ENCODE measurements around the gene PIM3.
"Not testable (repeated sequence)": the region's sequence is repeated elsewhere in the genome, so short reads cannot be mapped to it uniquely, and the experiment has no call there.

Gene PIM3

DNA sequence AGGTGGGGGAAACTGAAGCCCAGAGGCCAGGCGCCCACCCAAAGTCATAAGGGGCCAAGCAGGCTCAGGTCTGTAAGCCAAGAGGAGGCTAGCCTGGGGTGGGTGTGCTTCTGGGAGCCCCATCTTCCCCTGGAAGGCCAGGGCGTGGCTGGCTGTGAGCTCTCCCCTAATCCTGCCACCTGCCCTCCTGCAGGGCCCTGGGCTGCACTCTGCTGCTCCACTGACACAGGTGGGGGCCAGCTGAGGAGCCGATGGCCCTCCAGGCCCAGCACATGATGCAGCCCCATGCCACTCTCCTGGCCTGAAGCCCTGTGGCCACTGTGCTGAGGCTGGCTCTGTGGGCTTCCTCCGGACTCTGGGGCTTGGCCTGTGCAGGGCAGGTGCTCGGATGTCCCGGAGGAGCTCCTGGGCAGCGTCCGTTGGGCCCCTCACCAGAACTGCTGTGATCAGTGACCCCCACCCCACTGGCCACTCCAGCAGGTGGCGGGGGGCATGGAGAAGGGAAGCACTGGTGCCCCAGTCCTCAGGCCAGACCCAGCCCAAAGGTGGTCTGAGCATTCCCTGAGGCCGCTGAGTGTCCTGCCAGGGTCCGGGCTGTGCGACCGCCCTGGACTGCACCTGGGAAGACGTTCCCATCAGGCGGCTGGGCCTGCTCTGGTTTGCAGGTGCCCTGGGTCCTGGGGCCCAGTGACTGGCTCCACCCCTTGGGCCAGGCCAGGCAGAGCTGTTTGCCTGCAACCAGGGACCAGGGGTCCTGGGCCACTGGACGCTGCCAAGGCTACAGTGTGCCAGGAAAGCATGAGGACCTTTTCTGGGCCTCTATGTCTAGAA lies 8.5 kb downstream of the PIM3 start:
- no peak for DNase-seq

DNA sequence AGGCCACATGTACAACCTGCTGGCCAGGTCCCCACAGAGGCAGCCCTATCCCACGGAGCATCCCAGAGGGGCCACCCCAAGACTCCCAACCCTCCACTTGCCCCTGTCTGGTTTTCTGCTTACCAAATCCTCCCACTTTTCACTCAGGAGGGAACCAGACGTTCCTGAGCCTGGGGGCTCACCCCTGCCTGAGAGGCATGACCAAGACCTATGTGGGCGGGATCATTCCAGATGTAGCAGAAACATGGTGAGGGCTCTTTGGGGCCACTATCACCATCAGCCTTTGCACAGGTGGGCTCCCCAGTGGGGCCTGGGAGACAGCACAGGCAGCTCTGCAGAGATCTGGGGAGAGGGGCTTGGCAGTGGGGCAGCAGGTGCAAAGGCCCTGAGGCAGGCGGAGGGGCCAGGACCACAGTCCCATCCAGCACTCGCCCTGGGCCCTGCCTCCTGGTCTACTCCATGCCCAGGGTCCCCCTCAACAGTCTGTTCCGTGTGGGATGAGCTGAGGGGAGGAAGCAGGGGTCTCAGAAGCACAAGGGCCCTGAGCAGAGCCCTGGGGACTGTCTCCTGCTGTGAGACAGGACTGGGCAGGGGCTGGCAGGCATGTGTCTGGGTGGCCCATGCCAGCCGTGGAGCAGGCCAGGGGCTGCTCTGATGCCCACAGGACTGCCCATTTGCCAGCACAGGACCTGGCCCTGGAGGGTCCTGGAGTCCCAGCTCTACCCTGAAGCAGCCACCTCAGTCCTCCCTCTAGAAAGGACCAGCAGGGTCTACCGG lies 9.4 kb downstream of the PIM3 start:
- DNase-seq: no peak

DNA sequence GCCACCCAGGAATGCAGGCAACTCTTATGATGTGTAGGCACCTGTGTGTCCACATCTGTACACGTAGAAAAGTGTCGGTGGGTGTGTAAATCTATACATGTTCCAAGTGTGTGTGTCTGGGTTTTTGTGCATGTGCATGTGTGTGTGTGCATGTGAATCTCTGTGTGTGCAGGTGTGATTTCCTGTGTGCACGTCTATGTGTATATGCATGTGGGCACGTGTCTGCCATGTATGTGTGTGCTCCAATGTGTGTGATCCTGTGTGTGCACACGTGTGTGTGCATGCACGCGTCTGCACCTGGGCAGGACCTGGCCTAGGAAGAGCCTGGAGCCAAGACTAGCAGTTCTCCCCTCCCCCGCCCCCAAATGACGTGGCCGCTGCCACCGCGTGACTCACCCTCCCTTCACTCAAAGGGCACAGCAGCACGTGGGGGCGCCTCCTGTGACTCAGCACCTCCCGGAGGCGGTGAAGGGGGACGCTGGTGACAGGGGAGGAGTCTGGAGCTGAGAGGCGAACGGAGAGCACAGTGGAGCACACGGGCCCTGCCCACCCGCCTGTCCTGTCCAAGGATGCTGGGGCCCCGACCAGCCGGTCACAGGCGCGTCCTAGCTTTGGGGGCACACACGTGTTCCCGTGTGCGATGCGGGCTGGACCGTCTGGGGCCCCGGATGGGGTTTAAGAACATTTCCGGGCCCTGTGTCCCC lies 10.1 kb downstream of the PIM3 start:
- no peak for DNase-seq

DNA sequence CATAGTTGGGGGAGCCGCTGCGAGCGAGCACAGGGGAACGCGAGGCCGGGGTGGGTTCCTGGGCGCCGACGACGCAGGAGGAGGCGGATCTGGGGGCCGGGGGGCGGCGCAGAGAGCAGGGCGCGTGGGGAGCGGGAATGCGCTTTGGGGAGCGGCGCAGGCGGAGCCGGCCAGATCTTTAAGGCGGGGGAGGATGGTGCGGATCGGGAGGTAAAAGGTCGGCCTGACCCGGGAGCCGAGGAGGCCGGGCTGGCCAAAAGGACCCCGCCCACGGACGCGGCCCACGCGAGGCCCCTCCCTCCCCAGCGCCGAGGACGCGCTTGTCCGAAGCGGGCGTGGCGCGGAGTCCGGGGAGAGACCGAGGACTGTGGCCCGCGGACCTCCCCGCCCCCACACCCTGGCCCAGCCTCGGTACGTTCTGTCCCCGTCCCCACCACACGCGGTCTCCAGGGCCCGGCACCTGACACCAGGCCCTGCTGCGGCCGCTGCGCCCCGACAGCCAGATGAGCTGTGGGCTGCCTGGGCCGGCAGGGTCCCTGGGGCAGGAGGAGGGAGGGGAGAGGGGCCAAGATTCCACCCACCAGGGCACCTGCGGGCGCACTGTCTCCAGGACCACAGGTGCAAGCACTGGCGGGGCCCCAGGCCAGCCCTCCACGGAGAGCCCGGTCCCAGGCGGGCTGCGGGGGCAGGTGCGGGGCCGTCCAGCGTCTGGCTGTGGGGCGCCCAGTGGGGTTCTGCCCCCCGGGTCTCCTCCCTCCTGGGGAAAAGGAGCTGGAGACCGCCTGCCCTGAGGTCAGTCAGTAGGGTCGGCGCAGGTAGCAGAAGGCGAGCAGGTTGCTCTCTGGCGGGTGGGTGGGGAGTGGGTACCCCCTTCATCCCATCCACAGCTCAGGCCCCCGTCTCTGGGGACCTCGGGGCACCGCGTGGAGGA lies 10.9 kb downstream of the PIM3 start:
- DNase-seq: no peak

DNA sequence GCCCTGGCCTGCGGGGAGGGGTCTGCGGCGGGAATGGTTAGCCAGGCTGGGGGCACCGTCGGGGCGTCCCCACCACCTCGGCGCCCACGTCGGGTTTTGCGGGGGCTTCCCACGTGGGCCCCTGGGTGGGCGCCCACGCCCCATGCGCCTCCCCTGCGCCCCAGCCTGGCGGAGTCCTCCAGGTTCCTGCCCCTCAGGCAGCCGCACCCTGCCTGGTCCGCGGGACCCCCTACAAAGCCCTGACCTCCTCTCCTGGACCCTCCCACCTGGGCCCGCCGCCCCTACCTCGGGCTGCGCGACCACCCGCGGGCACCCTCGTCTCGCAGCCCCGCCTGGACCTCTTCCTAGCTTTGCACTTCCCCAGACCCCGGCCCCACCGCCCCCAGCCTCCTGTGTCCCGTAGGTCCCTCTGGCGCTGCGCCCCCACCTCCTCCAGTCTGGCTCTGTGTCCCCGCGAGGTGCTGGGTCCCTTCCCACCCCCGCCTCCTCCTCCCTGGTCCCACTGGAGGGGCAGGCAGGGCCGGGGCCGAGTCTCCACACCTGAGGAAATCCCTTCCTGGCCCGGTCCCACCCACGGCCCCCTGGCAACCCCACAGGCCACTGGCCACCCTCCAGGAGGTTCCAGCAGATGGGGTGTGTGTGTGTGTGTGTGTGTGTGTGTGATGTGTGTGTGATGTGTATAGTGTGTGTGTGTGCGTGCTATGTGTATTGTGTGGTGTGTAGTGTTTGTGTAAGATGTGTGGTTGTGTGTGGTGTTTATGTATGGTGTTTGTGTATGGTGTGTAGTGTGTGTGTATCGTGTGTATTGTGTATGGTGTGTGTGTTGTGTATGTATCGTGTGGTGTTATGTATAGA lies 11.8 kb downstream of the PIM3 start:
- no peak for DNase-seq

DNA sequence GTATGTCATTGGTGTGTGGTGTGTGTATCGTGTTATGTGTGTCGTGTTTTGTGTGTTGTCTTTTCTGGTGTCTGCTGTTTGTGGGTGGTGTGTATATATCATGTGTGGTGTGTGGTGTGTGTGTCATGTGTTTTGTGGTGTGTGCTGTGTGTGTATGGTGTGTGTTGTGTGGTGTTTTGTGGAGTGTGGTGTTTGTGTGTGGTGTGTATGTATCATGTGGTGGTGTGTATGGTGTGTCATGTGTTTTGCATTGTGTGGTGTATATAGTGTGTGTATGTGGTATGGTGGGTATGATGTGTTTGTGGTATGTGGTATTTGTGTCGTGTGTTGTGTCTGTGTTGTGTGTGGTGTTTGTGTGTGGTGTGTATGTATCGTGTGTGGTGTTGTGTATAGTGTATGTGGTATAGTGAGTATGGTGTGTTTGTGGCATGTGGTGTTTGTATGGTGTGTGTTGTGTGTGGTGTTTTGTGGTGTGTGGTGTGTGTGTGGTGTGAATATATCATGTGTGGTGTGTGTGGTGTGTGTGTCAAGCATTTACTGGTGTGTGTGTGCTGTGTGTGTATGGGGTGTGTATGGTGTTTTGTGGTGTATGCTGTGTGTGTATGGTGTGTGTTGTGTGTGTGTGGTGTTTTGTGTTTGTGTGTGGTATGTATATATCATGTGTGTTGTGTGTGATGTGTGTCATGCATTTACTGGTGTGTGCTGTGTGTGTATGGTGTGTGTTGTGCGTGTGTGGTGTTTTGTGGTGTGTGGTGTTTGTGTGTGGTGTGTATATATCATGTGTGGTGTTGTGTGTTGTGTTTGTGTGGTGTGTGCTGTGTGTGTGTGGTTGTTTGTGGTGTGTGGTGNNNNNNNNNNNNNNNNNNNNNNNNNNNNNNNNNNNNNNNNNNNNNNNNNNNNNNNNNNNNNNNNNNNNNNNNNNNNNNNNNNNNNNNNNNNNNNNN lies 12.7 kb downstream of the PIM3 start:
- DNase-seq: no peak

DNA sequence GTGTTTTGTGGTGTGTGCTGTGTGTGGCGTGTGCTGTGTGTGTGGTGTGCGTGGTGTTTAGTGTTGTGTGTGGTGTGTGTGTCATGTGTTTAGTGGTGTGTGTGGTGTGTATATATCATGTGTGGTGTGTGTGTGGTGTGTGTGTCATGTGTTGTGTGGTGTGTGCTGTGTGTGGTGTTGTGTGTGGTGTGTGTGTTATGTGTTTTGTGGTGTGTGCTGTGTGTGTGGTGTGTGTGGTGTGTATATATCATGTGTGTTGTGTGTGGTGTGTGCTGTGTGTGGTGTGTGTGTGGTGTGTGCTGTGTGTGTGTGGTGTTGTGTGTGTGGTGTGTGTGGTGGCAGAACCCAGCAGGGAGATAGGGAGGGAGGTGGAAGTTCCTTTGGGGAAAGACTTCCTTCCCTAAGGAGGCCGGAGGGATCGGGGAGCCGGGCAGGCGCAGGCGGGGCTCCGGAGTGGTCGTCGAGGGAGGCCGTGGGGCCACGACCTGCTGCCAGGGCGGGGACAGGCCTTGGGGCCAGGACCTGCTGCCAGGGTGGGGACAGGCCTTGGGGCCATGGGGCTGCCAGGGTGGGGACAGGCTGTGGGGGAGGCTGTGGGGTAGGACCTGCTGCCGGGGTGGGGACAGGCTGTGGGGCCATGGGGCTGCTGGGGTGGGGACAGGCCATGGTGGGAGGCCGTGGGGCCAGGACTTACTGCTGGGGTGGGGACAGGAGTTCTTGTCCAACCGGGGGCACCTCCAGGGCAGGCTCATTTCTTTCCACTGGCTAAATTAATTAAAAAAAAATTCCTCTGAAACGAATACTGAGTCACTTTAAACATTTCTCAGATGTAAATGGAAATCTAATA lies 15.2 kb downstream of the PIM3 start:
- DNase-seq: no peak

DNA sequence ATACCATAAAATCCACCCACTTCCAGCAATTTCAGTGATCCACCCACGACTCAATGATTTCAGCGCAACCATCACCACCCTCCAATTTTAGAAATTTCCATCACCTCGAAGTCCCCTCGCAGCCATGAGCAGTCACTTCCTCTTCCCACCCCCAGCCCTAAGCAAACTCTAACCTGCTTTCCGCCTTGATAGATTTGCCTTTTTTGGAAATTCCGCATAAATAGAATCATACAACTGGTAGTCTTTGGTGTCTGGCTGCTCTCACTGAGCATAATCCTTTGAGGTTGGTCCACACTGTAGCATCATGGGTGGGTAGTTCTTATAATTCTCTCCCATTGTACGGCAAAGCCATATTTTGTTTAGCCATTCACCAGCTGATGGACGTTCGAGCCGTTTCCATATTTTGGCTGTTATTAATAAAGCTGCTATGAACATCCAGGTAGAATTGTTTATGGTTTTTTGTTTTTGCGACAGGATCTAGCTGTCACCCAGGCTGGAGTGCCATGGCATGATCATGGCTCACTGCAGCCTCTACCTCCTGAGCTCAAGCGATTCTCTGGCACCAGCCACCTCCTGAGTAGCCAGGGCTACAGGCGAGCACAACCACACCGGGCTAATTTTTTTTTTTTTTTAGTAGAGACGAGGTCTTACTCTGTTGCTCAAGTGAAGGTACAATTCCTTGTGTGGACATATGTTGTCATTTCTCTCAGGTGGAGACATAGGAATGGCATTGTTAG lies 16.0 kb downstream of the PIM3 start:
- DNase-seq: no peak

DNA sequence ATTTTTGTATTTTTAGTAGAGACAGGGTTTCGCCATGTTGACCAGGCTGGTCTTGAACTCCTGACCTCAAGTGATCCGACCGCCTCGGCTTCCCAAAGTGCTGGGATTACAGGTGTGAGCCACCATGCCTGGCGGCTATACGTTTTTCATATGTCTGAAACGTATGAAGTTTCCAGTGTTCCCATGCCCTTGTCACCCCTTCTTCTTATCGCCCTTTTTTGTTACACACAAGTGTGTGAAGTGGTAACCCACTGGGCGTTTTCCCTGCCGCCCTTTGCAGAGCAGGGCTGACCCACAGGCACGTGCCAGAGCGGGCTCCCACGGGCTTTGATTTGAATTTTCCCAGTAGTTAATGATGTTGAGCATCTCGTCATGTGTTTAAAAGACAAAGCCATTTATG lies 17.0 kb downstream of the PIM3 start:
- DNase-seq: no peak

DNA sequence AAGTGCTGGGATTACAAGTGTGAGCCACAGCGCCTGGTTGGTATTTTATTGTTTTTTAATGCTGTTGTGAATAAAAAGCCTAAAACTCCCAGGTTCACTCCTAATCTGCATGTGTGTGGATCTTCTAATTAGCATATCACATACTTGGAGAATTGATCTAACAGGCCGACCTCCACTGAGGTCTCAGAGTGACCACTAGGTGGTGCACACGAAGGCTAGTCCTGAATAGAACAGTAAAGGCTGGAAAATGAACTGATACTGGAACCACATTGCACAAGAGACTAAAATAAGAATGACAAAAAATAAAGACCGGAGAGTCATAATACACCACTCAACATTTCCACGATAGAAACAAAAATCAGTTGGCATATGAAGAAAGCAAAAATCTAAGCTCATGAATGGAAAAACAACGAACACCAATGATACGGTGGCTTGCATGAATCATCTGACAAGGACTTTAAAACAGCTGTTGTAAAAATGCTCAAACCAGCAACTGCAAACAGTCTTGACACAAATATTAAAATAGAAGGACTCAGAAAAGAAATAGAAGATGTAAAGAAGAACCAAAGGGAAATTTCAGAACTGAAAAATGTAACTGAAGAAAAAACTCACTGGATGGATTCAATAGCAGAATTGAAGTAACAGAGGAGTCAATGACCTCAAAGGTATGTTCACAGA lies 19.2 kb downstream of the PIM3 start:
- no peak for DNase-seq

DNA sequence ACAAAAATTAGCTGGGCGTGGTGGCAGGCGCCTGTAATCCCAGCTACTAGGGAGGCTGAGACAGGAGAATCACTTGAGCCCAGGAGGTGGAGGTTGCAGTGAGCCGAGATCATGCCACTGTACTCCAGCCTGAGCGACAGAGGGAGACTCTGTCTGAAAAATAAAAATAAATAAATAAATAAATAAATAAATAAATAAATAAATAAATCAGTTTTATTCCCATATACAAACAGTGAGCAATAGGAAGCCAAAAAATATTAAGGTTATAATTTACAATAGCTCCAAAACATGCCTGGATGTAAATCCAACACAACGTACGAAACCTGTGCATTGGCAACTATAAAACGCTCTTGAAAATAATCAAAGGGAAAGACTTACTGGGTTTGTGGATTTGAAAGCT lies 21.2 kb downstream of the PIM3 start:
- not testable (repeated sequence) for DNase-seq

DNA sequence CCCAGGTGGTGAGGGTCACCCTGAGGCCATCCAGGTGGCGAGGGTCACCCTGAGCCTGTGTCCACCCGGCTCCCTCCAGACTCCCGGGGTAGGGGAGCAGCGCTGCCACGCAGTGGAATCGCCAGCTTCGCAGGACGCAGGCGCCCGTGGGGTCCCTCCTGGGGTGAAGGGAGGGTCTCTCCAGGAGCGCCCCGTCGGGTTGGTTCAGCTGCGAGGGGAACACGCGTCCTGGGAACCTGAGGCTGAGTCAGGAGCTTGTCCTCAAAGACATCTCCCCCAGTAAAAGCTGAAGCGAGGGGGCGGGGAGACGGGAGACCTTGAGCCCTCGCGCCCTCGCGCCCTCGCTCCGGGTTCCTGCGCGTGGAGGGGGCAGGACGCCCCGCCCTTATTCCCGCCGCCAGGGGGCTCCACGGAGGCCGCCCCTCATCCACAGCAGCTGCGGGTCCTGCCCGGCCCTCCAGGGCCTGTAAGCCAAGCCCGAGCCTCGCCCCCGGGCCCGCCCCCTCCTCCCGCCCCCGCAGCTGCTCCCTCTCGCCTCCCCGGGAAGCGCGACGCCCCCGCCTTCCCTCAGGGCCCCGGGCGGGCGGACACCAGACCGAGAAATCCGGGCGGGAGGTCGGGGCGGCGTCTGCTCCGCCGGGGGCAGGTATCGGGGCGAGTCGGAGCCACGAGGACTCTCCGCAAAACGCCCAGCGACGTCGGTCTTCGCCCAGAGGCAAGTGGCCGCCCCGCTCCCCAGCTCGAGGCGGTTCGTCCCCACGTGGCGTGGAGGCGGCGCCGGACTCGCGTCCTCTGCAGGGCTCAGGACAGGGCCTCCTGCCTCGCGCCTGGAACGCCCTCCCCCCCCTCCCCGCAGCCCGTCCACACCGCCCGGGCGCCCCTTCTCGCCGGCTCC lies 22.8 kb downstream of the PIM3 start:
- no peak for DNase-seq

DNA sequence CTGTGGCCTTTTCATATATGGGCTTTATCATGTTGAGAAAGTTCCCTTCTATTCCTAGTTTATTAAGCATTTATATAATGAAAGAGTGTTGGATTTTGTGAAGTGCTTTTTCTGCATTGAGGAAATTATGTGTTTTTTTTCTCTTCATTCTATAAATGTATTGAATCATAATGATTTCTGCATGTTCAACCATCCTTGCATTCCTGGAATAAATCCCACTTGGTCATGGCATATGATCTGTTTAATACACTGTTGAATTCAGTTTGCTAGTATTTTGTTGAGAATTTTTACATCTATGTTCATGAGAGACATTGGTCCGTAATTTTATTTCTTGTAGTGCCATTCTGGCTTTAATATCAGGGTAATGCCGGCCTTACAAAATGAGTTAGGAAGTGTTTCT lies 25.8 kb downstream of the PIM3 start:
- DNase-seq: no peak

DNA sequence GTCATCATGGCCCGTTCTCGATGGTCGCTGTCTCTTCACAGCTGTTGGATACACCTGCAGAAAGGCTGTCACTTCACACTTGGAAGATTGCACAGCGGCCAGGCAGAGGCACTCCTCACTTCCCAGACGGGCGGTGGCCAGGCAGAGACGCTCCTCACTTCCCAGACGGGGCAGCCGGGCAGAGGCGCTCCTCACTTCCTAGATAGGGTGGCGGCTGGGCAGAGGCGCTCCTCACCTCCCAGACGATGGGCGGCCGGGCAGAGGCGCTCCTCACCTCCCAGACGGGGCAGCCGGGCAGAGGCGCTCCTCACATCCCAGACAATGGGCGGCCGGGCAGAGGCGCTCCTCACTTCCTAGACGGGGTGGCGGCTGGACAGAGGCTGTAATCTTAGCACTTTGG lies 29.3 kb downstream of the PIM3 start:
- not testable (repeated sequence) for DNase-seq

DNA sequence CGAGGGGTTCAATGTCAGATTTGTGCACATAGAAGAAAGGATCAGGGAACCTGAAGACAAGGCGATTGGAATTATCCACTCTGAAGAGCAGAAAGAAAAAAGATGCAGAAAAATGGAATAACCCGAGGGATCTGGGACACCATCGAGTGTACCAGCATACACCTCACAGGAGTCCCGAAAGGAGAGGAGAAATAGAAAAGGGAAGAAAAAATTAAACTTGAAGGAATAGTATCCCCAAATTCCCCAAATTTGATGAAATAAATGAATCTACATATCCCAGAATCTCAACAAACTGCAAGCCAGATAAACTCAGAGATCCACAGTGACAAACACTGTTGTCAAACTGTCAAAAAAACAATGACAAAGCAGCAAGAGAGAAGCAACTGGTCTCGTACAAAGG lies 30.6 kb downstream of the PIM3 start:
- DNase-seq: no peak

DNA sequence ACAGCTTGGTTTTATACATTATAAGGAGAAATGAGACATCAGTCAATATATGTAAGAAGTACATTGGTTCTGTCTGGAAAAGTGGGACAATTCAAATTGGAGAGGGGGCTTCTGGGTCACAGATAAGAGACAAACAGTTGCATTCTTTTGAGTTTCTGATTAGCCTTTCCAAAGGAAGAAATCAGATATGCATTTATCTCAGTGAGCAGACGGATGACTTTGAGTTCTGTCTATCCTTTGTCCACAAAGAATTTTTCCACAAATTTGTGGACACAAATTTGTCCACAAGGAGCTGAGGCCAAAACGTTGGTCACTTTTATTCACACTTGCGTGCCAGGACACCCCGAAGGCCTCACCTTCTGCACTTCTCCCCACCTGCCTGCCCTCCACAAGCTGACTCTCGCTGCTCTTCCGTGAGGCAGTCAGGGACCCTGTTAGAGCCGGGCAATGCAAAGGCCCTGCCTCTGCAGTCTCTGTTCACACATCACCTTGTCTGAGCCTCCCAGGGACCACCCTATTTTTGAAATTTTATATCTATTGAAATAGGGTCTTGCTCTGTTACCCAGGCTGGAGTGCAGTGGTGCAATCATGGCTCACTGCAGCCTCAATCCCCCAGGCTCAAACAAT lies 31.4 kb downstream of the PIM3 start:
- DNase-seq: no peak

Measured in NCI-H510A treated with DMSO at 0.1 percent for 48 hours (cell line).